GM18508 (cell line): ENCODE results near the gene PIANP.
"Not testable (repeated sequence)": the region's sequence is repeated elsewhere in the genome, so short reads cannot be mapped to it uniquely, and the experiment has no call there.

Experiments used
- ATAC-seq: cut with Tn5 transposase; IDR thresholded peaks from one replicate; pipeline ENCODE4 v1.9.1; 2021; ENCODE audit warnings: moderate number of reproducible peaks; ENCODE audit not compliant: insufficient read depth, unreplicated experiment

The PIANP gene

DNA sequence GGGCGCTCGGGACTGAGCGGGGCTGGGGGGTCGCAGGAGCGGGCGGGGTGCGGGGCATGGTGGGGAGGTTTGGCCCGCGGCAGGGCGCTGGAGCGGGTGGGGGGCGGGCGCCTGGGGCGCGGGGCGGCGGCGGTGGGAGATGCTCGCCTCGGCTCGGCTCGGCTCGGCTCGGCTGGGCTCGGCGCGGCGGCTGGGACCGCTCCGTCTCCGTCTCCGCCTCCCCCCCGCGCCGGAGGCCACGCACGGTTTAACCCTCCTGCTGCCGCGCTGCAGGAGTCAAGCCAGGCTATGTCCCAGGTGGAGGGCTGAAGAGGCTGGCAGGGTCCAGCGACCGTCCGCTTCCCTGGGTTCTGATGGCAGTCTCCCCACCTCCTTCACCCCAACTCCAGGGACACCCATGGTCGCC is at the start of gene PIANP:
TSS of gene PIANP (minus strand) at position 170 of the 406 bp plus-strand sequence. CDS start 2,754 bp downstream, outside the sequence.
- ATAC-seq, result no peak

GRCh38 chr12:6748761-6749160 is 48.1 kb upstream of the PIANP start:
- no peak for ATAC-seq

DNA sequence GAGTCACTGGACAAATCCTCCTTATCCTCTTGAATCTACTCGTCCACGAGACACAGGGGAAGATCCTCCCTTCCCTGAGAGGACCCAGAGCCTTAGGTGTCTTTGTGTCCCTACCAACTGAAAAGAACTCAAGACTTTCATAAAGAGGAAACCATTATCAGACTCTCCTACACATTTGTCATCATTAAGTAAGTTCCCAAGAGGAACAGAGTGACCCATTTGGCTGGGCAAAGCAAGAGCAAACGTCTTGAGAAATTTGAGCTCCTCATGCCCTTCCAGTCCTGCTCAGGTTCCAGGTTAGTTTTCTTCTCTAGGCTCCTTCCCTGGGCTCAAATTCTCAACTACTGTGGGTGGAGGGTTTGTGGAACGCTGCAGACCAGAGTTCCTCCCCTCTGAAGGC is 46.6 kb upstream of the PIANP start:
- ATAC-seq, result no peak

GRCh38 chr12:6745741-6746525 is 45.3 kb upstream of the PIANP start:
- no peak for ATAC-seq

- not testable (repeated sequence) for ATAC-seq
These were observed 42.7 kb upstream of the PIANP start for GRCh38 chr12:6743300-6743699.

DNA sequence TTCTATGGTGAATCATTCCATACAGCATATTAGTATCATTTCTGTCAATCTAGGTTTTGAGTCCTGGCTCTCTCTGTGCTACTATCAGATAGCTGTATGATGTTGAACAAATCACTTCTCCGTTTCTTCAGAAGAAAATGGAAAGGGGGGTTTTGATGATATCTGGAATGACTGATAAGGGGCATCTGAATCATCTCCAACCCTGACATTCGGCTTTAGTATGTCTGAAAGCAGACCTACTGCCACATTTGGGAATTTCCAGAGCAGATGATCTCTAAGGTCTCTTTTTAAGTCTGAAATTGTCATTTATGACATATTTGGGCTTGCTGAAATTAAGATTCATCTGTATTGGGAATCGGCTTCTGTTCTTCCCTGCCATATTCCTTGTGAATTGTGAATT is 42.2 kb upstream of the PIANP start:
- no peak for ATAC-seq

- ATAC-seq, result not testable (repeated sequence)
These were observed 41.5 kb upstream of the PIANP start for GRCh38 chr12:6742080-6742479.

- ATAC-seq, result no peak
These were observed 36.1 kb upstream of the PIANP start for GRCh38 chr12:6736754-6737153.

GRCh38 chr12:6735448-6736191 is 35.0 kb upstream of the PIANP start:
- no peak for ATAC-seq

GRCh38 chr12:6734506-6735387 is 34.1 kb upstream of the PIANP start:
- ATAC-seq, result no peak

- no peak for ATAC-seq
These were observed 29.6 kb upstream of the PIANP start for GRCh38 chr12:6730169-6730568.

DNA sequence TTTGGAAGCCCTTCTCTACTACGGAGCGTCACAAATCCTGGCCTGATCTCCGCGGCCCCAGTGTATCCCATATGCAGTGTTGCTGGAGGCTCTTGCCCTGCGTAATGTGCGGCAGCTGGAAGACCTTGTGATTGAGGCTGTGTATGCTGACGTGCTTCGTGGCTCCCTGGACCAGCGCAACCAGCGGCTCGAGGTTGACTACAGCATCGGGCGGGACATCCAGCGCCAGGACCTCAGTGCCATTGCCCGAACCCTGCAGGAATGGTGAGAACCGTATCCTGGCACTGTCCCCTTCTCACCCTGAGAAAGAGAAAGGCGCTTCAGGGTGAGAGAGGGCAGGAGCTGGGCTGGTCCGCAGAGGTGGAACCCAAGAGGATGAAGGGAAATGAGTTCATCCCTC is 28.6 kb upstream of the PIANP start:
- ATAC-seq, result no peak

- ATAC-seq, result no peak
These were observed 24.7 kb upstream of the PIANP start for GRCh38 chr12:6725350-6725749.

GRCh38 chr12:6724409-6724797 is 23.8 kb upstream of the PIANP start:
- no peak for ATAC-seq

GRCh38 chr12:6723607-6724408 is 23.2 kb upstream of the PIANP start, which contains the start of gene COPS7A:
Gene COPS7A (plus strand): TSS chr12:6724046. CDS start chr12:6724657, 611 bp downstream.
- peak; percentile 74 for ATAC-seq

DNA sequence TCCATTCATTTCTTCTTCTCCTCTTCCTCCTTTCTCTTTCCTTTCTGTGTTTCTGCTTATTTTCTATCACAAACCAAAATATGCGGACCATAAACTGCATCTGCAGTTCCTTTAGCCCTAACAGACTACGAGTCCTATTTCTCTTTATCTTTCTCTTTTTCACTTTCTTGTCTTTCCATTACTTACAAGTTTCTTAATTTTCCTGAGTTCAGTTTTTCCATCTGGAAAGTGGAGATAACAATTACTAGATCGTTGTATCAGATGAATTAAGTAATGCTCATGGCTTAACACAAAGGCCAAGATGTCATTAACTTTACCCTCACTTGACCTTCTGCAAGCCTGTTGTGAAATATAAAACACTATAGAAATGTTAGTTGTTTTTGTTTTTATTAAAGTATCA is 22.2 kb upstream of the PIANP start:
- no peak for ATAC-seq

DNA sequence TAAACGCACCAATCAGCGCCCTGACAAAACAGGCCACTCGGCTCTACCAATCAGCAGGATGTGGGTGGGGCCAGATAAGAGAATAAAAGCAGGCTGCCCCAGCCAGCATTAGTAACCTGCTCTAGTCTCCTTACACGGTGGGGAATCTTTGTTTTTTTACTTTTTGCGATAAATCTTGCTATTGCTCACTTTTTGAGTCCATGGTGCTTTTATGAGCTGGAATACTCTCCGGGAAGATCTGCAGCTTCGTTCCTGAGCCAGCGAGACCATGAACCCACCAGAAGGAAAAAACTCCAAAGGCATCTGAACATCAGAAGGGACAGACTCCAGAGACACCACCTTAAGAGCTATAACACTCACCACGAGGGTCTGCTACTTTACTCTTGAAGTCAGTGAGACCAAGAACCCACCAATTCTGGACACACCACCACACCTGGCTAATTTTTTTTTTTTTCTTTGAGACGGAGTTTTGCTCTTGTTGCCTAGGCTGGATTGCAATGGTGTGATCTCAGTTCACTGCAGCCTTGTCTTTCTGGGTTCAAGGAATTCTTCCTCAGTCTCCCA is 16.3 kb upstream of the PIANP start:
- no peak for ATAC-seq

DNA sequence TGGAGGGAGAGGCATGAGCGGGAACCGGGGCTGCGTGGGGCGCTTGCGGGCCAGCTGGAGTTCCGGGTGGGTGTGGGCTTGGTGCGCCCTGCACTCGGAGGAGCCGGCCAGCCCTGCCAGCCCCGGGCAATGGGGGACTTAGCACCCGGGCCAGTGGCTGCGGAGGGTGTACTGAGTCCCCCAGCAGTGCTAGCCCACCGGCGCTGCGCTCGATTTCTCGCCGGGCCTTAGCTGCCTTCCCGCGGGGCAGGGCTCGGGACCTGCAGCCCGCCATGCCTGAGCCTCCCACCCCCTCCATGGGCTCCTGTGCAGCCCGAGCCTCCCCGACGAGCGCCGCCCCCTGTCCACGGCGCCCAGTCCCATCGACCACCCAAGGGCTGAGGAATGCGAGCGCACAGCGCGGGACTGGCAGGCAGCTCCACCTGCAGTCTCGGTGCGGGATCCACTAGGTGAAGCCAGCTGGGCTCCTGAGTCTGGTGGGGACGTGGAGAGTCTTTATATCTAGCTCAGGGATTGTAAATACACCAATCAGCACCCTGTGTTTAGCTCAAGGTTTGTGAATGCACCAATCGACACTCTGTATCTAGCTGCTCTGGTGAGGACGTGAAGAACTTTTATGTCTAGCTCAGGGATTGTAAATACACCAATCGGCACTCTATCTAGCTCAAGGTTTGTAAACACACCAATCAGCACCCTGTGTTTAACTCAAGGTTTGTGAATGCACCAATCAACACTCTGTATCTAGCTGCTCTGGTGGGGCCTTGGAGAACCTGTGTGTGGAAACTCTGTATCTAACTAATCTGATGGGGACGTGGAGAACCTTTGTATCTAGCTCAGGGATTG is 15.6 kb upstream of the PIANP start:
- ATAC-seq, result not testable (repeated sequence)

DNA sequence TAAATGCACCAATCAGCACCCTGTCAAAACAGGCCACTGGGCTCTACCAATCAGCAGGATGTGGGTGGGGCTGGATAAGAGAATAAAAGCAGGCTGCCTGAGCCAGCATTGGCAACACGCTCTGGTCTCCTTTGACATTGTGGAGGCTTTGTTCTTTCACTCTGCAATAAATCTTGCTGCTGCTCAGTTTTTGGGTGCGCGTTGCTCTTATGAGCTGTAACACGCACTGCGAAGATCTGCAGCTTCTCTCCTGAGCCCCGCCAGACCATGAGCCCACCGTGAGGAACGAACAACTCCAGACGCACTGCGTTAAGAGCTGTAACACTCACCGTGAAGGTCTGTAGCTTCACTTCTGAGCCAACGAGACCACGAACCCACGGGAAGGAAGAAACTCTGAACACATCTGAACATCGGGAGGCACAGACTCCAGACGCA is 8.4 kb upstream of the PIANP start:
- no peak for ATAC-seq
